NB4 (cell line): ENCODE measurements around the gene TMEM44.

Experiments used
- MYC ChIP-seq: IDR thresholded peaks from 2 replicates; pipeline ENCODE4 v1.6.1; 2011; ENCODE audit warnings: low read depth, low read length
- POLR2A ChIP-seq: IDR thresholded peaks from 2 replicates; pipeline ENCODE4 v1.6.1; 2011; ENCODE audit warnings: mild to moderate bottlenecking; ENCODE audit not compliant: insufficient read length; ENCODE audit errors: extremely low read depth
- TF ChIP-seq, protein P1 (sequence below): IDR thresholded peaks from one replicate; pipeline ENCODE4 v1.5.1; 2012; ENCODE audit warnings: low read depth, low read length
- TF ChIP-seq, protein P2 (sequence below): IDR thresholded peaks from 2 replicates; pipeline ENCODE4 v1.6.1; 2011; ENCODE audit warnings: low read depth, low read length

DNA sequence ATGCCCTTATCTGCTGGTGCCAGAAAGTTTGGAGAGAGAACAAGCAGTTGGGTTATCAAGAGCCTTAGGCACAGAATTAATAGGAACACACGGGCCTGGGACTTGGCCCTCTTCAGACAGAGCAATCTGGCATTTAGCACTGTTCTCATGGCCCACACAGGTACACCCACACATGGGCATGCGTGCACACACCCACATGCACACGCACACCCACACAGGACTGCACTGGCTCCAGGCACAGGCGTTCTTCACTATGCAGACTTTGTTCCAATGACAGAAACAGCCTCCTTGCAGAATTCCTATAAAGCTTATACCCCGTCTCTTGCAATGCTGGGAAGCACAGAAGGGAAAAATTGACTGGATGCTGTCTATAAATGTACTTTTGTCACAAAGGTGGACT, 36.3 kb downstream of the TMEM44 start:
- TF ChIP-seq, protein P1, sequence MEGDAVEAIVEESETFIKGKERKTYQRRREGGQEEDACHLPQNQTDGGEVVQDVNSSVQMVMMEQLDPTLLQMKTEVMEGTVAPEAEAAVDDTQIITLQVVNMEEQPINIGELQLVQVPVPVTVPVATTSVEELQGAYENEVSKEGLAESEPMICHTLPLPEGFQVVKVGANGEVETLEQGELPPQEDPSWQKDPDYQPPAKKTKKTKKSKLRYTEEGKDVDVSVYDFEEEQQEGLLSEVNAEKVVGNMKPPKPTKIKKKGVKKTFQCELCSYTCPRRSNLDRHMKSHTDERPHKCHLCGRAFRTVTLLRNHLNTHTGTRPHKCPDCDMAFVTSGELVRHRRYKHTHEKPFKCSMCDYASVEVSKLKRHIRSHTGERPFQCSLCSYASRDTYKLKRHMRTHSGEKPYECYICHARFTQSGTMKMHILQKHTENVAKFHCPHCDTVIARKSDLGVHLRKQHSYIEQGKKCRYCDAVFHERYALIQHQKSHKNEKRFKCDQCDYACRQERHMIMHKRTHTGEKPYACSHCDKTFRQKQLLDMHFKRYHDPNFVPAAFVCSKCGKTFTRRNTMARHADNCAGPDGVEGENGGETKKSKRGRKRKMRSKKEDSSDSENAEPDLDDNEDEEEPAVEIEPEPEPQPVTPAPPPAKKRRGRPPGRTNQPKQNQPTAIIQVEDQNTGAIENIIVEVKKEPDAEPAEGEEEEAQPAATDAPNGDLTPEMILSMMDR, result no peak
- TF ChIP-seq POLR2A (no peak), MYC (no peak)
- TF ChIP-seq, protein P2, sequence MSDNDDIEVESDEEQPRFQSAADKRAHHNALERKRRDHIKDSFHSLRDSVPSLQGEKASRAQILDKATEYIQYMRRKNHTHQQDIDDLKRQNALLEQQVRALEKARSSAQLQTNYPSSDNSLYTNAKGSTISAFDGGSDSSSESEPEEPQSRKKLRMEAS, result no peak
